HG03135 (cell line): ENCODE data around the gene SHMT2.
"Not testable (repeated sequence)": the region's sequence is repeated elsewhere in the genome, so short reads cannot be mapped to it uniquely, and the experiment has no call there.

Experiments used
- ATAC-seq: cut with Tn5 transposase; IDR thresholded peaks from one replicate; pipeline ENCODE4 v1.9.1; 2021; ENCODE audit warnings: mild to moderate bottlenecking, moderate library complexity; ENCODE audit not compliant: unreplicated experiment

SHMT2 gene

DNA sequence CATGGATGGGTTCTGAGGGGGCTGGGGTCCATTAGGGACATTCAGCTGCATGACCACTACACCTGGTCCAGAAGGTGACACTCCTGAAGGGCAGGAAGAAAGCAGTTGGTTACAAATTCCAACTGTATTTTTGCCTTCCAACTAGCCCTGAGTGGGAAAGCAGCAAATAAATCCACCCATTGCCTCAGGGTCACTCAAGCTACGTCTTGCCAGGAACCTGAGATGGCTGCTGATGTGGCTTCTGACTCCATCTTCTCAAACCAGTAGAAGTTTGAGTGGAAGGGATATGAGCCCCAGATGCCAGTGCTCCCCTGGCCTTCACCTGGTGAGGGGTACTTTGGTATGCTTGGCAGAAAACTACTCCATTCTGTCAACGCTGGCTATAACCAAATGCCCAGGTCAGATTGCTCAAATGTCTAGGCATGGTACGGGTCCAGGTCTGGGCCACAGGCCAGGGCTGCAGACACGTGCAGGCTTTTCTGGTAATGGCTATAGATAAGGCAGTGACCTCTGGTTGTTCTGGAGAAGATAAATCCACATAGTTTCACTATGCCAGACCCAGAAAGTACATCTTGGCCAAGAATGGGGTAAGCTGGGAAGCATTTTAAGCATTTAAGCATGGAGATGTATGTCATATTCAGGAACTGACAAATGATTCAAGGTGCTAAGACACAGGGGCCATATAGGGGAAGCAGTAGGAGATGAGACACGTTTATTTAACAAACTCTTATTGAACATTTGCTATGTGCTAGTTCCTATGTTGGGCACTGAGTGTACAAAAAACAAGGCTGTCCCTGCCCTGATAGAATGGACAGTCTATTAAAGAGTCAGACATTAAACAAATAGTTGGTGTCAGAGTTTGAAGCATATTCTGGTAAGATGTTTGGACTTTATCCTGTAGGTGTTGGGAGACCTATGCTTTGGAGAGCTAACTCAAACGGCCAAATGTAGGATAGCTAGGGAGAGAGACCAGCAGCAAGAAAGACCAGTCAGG lies 29.8 kb downstream of the SHMT2 start:
- no peak for ATAC-seq

DNA sequence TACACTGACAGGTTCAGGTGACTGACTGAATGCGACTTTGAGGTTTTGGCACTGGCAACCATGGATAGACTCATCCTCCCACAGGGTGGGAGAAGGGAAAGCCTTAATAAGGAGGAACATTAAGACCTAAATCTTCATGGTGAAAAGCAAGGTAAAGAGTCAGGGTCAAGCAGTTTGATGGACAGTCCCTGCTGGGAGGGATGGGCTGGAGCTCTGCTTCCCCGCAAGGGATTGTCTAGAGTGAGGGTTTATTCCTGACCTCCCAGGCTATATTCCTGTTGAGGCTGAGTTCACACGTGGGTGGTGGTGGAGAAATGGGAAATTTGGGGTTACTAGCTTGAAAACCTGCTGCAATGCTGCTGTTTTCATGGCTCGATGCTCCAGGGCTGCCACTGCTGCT lies 30.9 kb downstream of the SHMT2 start:
- no peak for ATAC-seq

DNA sequence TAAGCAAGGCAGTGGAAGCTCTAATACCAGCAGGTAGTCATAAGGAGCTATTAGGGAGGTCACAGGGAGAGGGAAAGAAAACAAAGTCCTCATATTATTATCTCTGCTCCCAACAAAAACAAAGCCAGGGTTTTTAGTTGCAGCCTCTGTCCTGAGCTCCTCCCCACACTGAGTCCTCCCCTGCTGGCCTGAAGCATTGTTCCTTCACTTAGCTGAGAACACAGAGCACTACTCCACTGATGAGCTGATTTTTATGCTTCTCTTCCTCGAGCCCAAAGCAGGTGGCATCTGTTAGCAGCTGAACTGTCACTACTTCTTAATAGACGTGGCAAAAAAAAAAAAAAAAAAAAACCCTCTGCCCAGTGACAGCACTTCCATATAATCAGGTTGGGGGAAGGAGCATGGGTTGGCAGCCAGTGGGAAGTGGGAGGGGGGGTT lies 31.9 kb downstream of the SHMT2 start:
- no peak for ATAC-seq

GRCh38 chr12:57262126-57262822 lies 32.8 kb downstream of the SHMT2 start:
- ATAC-seq = no peak

DNA sequence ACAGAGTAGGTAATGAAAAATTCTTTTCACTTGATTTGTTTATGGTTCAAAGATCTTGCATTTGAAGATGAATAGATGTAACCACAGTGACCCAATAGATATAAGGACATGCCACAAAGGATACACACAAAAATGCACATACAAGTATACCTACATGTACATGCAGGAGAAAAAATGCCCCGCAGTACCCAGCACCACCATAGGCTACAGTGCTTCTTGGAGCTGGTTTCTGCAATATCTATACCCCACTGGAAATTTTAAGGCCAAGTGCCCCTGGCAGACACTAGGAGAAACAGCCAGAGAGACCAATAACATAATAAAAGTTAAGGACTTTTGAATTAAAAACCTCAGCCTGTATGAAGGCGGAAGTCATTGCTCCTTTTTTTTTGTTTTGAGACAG lies 33.6 kb downstream of the SHMT2 start:
- ATAC-seq = no peak

DNA sequence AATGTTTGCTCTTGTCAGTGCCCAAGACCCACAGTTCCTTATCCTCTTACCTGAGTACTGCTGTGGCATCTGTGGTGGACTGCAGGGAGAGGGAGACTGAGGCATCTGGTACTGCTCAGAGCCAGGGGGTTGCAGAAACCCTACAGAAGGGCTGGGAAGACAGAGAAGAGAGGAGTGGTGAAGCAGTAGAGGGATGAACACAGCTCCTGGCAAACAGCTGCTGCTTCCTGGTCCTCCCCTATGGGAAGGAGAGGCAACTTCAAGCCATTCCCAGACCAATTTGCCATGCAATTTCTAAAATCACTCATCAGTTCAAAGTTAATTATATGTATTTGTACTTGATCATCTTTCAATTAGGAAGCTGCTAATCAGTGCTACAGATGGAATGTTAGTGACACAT lies 37.2 kb downstream of the SHMT2 start:
- no peak for ATAC-seq

DNA sequence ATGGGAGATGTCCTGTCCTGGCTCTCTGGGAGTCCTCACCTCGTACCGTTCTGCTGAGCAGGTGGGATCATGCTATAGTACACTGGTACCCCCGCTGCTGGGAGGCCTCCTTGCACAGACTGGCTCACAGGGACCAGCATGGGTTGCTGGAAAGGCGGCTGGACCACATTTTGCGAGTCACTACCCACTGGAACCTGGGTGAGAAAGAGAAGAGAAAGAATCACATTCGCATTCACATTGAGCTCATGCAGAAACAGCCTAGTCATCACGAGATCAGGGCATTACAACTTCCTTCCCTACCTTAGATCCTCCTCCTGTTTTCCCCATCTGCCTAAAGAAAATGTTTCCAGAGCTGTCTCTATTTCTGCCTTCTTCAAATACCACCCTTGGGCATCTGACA lies 38.8 kb downstream of the SHMT2 start:
- no peak for ATAC-seq

DNA sequence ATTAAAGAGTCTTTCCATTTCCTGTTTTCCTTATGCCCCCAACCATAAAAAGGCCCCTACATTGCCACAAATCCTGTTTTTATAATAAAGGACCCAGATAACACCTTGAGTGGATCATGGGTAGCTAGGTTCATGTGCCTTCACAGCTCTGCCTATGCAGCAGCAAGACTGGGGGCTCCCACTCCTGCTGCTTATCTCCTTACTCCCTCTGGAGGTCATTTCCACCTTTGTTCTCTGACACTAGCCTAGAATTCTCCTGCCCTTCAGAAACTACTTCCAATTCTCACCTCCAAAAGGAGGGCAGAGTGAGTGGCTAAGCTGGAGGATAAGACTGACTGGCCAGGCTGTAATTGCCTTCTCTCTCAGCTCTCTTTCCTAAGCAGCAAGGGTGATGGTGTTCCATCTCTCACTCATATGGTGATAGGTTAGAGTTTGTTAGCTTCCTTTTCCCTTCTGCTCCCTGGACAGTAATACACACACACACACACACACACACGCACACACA lies 41.5 kb downstream of the SHMT2 start:
- no peak for ATAC-seq

GRCh38 chr12:57272337-57273151 lies 43.0 kb downstream of the SHMT2 start:
- no peak for ATAC-seq

GRCh38 chr12:57273516-57273915 lies 44.0 kb downstream of the SHMT2 start:
- ATAC-seq = no peak

- ATAC-seq = not testable (repeated sequence)
Observed at GRCh38 chr12:57276233-57276632, 46.7 kb downstream of the SHMT2 start.

- no peak for ATAC-seq
Observed at GRCh38 chr12:57276935-57277563, 47.5 kb downstream of the SHMT2 start.

GRCh38 chr12:57278465-57279381 lies 49.2 kb downstream of the SHMT2 start:
- no peak for ATAC-seq

GRCh38 chr12:57280211-57281062 lies 50.9 kb downstream of the SHMT2 start:
- ATAC-seq = peak; percentile 85

GRCh38 chr12:57282073-57282472 lies 52.6 kb downstream of the SHMT2 start:
- ATAC-seq = not testable (repeated sequence)
